ENCODE data around the gene USP33. TPM values are rescaled to one million over a fixed set of nuclear protein-coding genes. Genes with fewer than 3 reads are reported as not detected.
A peak's percentile ranks its signal among the peaks of the same experiment; 100 is the strongest.

The USP33 gene
- total RNA-seq, 1 experiment from 2014 or later, result 51.5 TPM

DNA sequence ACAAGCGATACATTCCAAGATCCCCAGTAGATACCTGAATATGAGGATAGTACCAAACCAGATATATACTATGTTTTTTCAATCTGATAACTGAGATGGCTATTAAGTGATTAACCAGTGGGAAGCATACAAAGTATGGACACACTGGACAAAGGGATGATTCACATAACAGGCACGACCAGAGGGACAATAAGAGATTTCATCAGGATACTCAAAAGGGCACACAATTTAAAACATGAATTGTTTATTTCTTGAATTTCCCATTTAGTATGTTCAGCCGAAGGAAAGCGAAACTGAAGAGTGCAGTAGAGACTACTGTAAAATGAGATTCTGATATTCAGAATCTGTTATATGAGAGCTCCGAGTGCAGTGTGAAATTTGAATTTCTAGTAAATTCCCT, 87.8 kb downstream of the USP33 start:
- Histone ChIP-seq H2BK5ac (ENCODE audit: insufficient read length, low read length) (no peak overlapping the region), H3K18ac (ENCODE audit: insufficient read length, low read depth, low read length) (no peak overlapping the region), H2BK20ac (ENCODE audit: low read depth, low read length, poor library complexity, severe bottlenecking) (no peak overlapping the region), H3K27me3 (ENCODE audit: insufficient read depth, low read length) (no peaks in the 10 kb centered on the region), H3K23me2 (ENCODE audit: insufficient read length, low read depth, low read length, poor library complexity, severe bottlenecking) (no peaks in the 10 kb centered on the region), H3K9me3 (ENCODE audit: control insufficient read depth, low read depth, low read length) (no peaks in the 10 kb centered on the region), H3K9ac (ENCODE audit: extremely low read depth, insufficient read length, low read length) (no peak overlapping the region), H3K79me2 (ENCODE audit: insufficient read depth, low read length) (peaks cover 13% of the 10 kb centered on the region; the same call in 1 of the 2 replicates), H2AFZ (ENCODE audit: low read length) (no peak overlapping the region), H3K23ac (ENCODE audit: insufficient read length, low read depth, low read length) (no peak overlapping the region), H3K27ac (ENCODE audit: insufficient read length, low read depth, low read length) (no peak overlapping the region), H3T11ph (ENCODE audit: low read length) (no peak overlapping the region), H2BK15ac (ENCODE audit: low read depth, low read length) (no peak overlapping the region), H2AK5ac (ENCODE audit: insufficient read length, low read length) (no peak overlapping the region), H4K5ac (ENCODE audit: insufficient read length, low read depth, low read length) (no peak overlapping the region), H4K8ac (replicated peaks; ENCODE audit: insufficient read length, low read depth, low read length) (no peak overlapping the region), H2BK120ac (ENCODE audit: low read depth, low read length, poor library complexity, severe bottlenecking) (no peak overlapping the region), H3K4me2 (ENCODE audit: insufficient read depth, insufficient read length, low read length) (no peak overlapping the region), H4K91ac (ENCODE audit: insufficient read length, low read depth, low read length) (no peak overlapping the region), H2BK12ac (ENCODE audit: insufficient read length, low read depth, low read length) (no peak overlapping the region), H3K4me1 (ENCODE audit: insufficient read depth, low read length) (no peaks in the 10 kb centered on the region; the same call in 1 of the 2 replicates), H3K4ac (ENCODE audit: low read depth, low read length) (no peak overlapping the region), H3K14ac (ENCODE audit: insufficient read depth, low read length) (no peak overlapping the region), H3K56ac (ENCODE audit: insufficient read length, low read depth, low read length) (no peak overlapping the region), H4K20me1 (ENCODE audit: control insufficient read depth, insufficient read depth, insufficient read length) (no peaks in the 10 kb centered on the region), H3K79me1 (ENCODE audit: insufficient read depth, low read depth, low read length, poor library complexity, severe bottlenecking) (peaks cover 10% of the 10 kb centered on the region)
- H3K27me3 Mint-ChIP-seq (ENCODE audit: low read depth), result no peaks in the 10 kb centered on the region
- H3K4me1 Mint-ChIP-seq, result peaks cover 21 to 26% of the 10 kb centered on the region in 2 experiments
- WGBS (ENCODE audit: extremely low coverage, insufficient read length, low lambda C conversion rate), result no CpG with 5 or more reads among the region's 5 CpGs
- peaks cover 0 to 4% (median 3%) of the 10 kb centered on the region in 3 experiments; a peak in 2 of 7 replicates for H3K36me3 Mint-ChIP-seq (ENCODE audit: insufficient read depth in 1 of 3, low read depth in 3 of 3)
- TF ChIP-seq, protein P1, sequence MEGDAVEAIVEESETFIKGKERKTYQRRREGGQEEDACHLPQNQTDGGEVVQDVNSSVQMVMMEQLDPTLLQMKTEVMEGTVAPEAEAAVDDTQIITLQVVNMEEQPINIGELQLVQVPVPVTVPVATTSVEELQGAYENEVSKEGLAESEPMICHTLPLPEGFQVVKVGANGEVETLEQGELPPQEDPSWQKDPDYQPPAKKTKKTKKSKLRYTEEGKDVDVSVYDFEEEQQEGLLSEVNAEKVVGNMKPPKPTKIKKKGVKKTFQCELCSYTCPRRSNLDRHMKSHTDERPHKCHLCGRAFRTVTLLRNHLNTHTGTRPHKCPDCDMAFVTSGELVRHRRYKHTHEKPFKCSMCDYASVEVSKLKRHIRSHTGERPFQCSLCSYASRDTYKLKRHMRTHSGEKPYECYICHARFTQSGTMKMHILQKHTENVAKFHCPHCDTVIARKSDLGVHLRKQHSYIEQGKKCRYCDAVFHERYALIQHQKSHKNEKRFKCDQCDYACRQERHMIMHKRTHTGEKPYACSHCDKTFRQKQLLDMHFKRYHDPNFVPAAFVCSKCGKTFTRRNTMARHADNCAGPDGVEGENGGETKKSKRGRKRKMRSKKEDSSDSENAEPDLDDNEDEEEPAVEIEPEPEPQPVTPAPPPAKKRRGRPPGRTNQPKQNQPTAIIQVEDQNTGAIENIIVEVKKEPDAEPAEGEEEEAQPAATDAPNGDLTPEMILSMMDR (conservative IDR thresholded peaks at IDR 0.05), result no peak
- H3K9me3 Mint-ChIP-seq, result no peaks in the 10 kb centered on the region
- 0 out of 7 replicates have a peak overlapping the region, but pooled peaks of 1 of the 3 experiments have one; percentile 2 for H3K27ac Mint-ChIP-seq
- no peak overlapping the region for H3K4me3 Mint-ChIP-seq
- no peak for DNase-seq

All from H9 (cell line).